GM12878 (cell line): ENCODE measurements around the gene TMEM237. TPM values are rescaled to one million over a fixed set of nuclear protein-coding genes. Genes with fewer than 3 reads are reported as not detected.

Experiments used
- ATAC-seq: fragments of 200-7000 bp; cut with Tn5 transposase; 3 replicates; pipeline ENCODE4 v1.9.1; 2020; ENCODE audit warnings: mild to moderate bottlenecking, moderate library complexity
- BruUV-seq: library from RNA; stranded (reverse); fragments of 400-500 nt; replicated peaks from 2 replicates; lab custom pipeline; 2021; lab: Mats Ljungman, UMichigan
- CTCF ChIA-PET: fragments of 300-600 bp; sonication (Branson Sonifier 250); formaldehyde crosslinking; extraction: SDS; loops from one replicate; lab custom pipeline; 2021; ENCODE audit warnings: inconsistent platforms; lab: Yijun Ruan, JAX
- POLR2A ChIA-PET: fragments of 350-600 bp; formaldehyde crosslinking; extraction: SDS; loops from one replicate; lab custom pipeline; 2021; ENCODE audit warnings: inconsistent platforms; lab: Charles Lee
- RAD21 ChIA-PET: fragments of 300-600 bp; sonication (Branson Sonifier 250); formaldehyde crosslinking; loops from one replicate; lab custom pipeline; 2023; ENCODE audit warnings: antibody characterized with exemption; ENCODE audit not compliant: unreplicated experiment; lab: Charles Lee
- SMC1A ChIA-PET: fragments of 300-600 bp; sonication (Branson Sonifier 250); formaldehyde crosslinking; loops from one replicate; lab custom pipeline; 2023; ENCODE audit not compliant: unreplicated experiment, uncharacterized antibody; lab: Charles Lee
- DNase-seq: peaks from one replicate; pipeline ENCODE4 v3.0.0-alpha.2; 2011; ENCODE audit warnings: low read depth, low spot score
- FAIRE-seq: peaks from 3 replicates; lab custom pipeline; 2011; peaks lifted over from hg19 to GRCh38; lab: Jason Lieb, UNC
- H2AFZ ChIP-seq: 2 replicates; pipeline ENCODE4 v1.6.0; 2011; ENCODE audit warnings: low read depth, low read length, control low read depth; ENCODE audit not compliant: control insufficient read depth
- H3K27ac ChIP-seq: 2 replicates; pipeline ENCODE4 v1.5.1; 2011; ENCODE audit warnings: control low read depth; ENCODE audit not compliant: control insufficient read depth, insufficient read depth
- H3K27me3 ChIP-seq, 2 experiments: replicated peaks in 1 of 2; 2 replicates each; pipeline versions ENCODE4 v1.6.0 to v1.6.1; 2011; ENCODE audit warnings: low read length in 1 of 2; ENCODE audit not compliant: control insufficient read depth in 2 of 2, insufficient read depth in 2 of 2
- H3K36me3 ChIP-seq, 2 experiments: 2 replicates each; pipeline ENCODE4 v1.5.1; 2011; ENCODE audit warnings: low read length in 1 of 2; ENCODE audit not compliant: control insufficient read depth in 2 of 2, insufficient read depth in 2 of 2
- H3K4me1 ChIP-seq: 2 replicates; pipeline ENCODE4 v1.6.1; 2011; ENCODE audit warnings: mild to moderate bottlenecking, low read length, moderate library complexity, mixed read lengths; ENCODE audit not compliant: control insufficient read depth, insufficient read depth
- H3K4me2 ChIP-seq: 2 replicates; pipeline ENCODE4 v1.6.0; 2011; ENCODE audit warnings: control low read depth; ENCODE audit not compliant: control insufficient read depth, insufficient read depth
- H3K4me3 ChIP-seq: fragments of 200-600 bp; sonication (generic); 2 replicates; pipeline ENCODE4 v1.5.1; 2016
- H3K79me2 ChIP-seq: 2 replicates; pipeline ENCODE4 v1.6.0; 2011; ENCODE audit warnings: low read length; ENCODE audit not compliant: control insufficient read depth, insufficient read depth
- H3K9ac ChIP-seq: 2 replicates; pipeline ENCODE4 v1.8.0; 2011; ENCODE audit warnings: low read length, control low read depth, mixed read lengths; ENCODE audit not compliant: control insufficient read depth, insufficient read depth
- H3K9me3 ChIP-seq: replicated peaks from 3 replicates; pipeline ENCODE4 v1.5.1; 2011; ENCODE audit warnings: mild to moderate bottlenecking, low read length; ENCODE audit not compliant: control insufficient read depth, insufficient read depth
- H4K20me1 ChIP-seq: 2 replicates; pipeline ENCODE4 v1.6.0; 2011; ENCODE audit not compliant: control insufficient read depth, insufficient read depth
- CBFB ChIP-seq: IDR thresholded peaks from 2 replicates; pipeline ENCODE4 v1.6.1; 2016; ENCODE audit warnings: antibody characterized with exemption, low read depth
- FOXK2 ChIP-seq: fragments of 450-650 bp; IDR thresholded peaks from 2 replicates; pipeline ENCODE4 v1.6.1; 2017; ENCODE audit warnings: mild to moderate bottlenecking, moderate library complexity
- HSF1 ChIP-seq: fragments of 150-350 bp; IDR thresholded peaks from 2 replicates; pipeline ENCODE4 v1.6.1; 2014; ENCODE audit warnings: mild to moderate bottlenecking, low read depth, low read length
- NFYA ChIP-seq: IDR thresholded peaks from 2 replicates; pipeline ENCODE4 v1.6.1; 2011; ENCODE audit warnings: low read depth, mild to moderate bottlenecking, low read length, improper control_type of control experiment, borderline replicate concordance
- NRF1 ChIP-seq: conservative IDR thresholded peaks from 2 replicates; pipeline ENCODE4 v1.6.1; 2011; ENCODE audit warnings: mild to moderate bottlenecking, low read depth, low read length, improper control_type of control experiment
- RAD21 ChIP-seq: IDR thresholded peaks from 2 replicates; pipeline ENCODE4 v1.6.1; 2011; ENCODE audit warnings: mild to moderate bottlenecking, low read depth, low read length, moderate library complexity; ENCODE audit not compliant: insufficient read depth
- RELA ChIP-seq: fragments of 450-650 bp; IDR thresholded peaks from 2 replicates; pipeline ENCODE4 v1.8.0; 2014; ENCODE audit warnings: borderline replicate concordance; ENCODE audit not compliant: partially characterized antibody
- SMC3 ChIP-seq: IDR thresholded peaks from 2 replicates; pipeline ENCODE4 v1.6.1; 2011; ENCODE audit warnings: low read length, improper control_type of control experiment, borderline replicate concordance
- WGBS: methylation state at CpG from one replicate; pipeline ENCODE4 v1.1.6; 2016; ENCODE audit warnings: low lambda C conversion rate; ENCODE audit not compliant: insufficient replicate concordance, insufficient coverage; ENCODE audit errors: missing lambda C conversion rate; 5-methylcytosine and 5-hydroxymethylcytosine counted together
- in situ Hi-C: fragments of 300-500 bp; cut with MboI; formaldehyde crosslinking; loops from 9 replicates; pipeline ENCODE4 v1.14.3; 2018; ENCODE audit warnings: mixed read lengths
- intact Hi-C: fragments of 100-400 bp; cut with micrococcal nuclease; formaldehyde crosslinking; loops from one replicate; pipeline ENCODE4 v1.14.2; 2022; ENCODE audit not compliant: unreplicated experiment
- polyA plus RNA-seq, 11 experiments: library from polyadenylated mRNA; depleted of rRNA in 4 of 11; unstranded in 6 of 11; stranded (reverse) in 5 of 11; fragments of >200 nt; fragmentation: Nextera tagmentation in 4 of 11; fragmentation: Illumina TruSeq in 1 of 11; extraction: Ambion mirVana in 4 of 11; extraction: Trizol in 1 of 11; gene quantifications; 1 replicate in 1 of 11; 2 replicates in 10 of 11; pipeline versions ENCODE4 v1.2.1 to v1.2.3, GENCODE V29; 2011 to 2016; ENCODE audit warnings: inconsistent platforms in 2 of 11, missing spikeins in 2 of 11, low read depth in 1 of 11
- total RNA-seq, 4 experiments: library from RNA; depleted of rRNA in 3 of 4; stranded (reverse); fragments of >200 nt in 3 of 4; fragmentation: Illumina TruSeq in 1 of 4; extraction: Trizol in 1 of 4; gene quantifications; 2 replicates each; pipeline versions ENCODE4 v1.2.1 to v1.2.3, GENCODE V29; 2013 to 2021
- TF ChIP-seq, protein P1 (sequence below): fragments of 450-650 bp; formaldehyde crosslinking; IDR thresholded peaks from 2 replicates; pipeline ENCODE4 v1.4.0; 2020; ENCODE audit warnings: mild to moderate bottlenecking, moderate library complexity
- TF ChIP-seq, protein P2 (sequence below): fragments of 450-650 bp; IDR thresholded peaks from 2 replicates; pipeline ENCODE4 v1.6.1; 2018; ENCODE audit warnings: mild to moderate bottlenecking, low read depth, moderate library complexity; ENCODE audit not compliant: partially characterized antibody

The TMEM237 gene
- total and polyA plus RNA-seq, 10 of the 15 experiments (the other 5 are each of a cell fraction or from before 2014, with no cell fraction given): 15.0 to 43.7 (median 29.3) TPM

DNA sequence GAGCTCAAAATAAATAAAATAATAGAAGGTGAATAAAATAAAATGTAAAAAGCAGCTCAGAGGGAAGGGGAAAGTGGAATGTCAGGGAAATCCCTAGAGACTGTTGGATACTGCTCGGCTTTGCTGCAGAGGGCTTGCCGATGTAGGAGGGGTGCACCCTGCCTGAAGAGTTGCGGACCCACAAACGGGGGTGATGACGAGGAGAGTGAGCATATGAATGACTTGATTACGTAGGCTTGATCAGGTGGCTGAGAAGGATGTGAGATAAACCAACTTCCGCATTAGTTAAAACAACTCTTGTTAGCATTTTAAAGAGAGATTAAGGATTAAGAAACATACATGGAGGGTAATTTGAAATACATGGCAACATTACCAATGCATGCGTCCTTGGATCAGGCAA lies 21.0 kb upstream of the TMEM237 start:
- Histone ChIP-seq H3K27ac (no peak overlapping the region), H3K36me3 (no peaks in the 10 kb centered on the region), H3K9me3 (no peaks in the 10 kb centered on the region), H3K4me1 (no peaks in the 10 kb centered on the region), H3K4me2 (no peak overlapping the region), H3K4me3 (no peak overlapping the region), H2AFZ (no peak overlapping the region), H3K79me2 (no peaks in the 10 kb centered on the region), H3K27me3 (no peaks in the 10 kb centered on the region), H4K20me1 (no peaks in the 10 kb centered on the region), H3K9ac (no peak overlapping the region)
- FAIRE-seq (no peak), DNase-seq (no peak), ATAC-seq (no peak)
- TF ChIP-seq CBFB (no peak), NFYA (no peak), FOXK2 (no peak), SMC3 (no peak), HSF1 (no peak), RELA (no peak), NRF1 (no peak), RAD21 (no peak)
- TF ChIP-seq, protein P1, sequence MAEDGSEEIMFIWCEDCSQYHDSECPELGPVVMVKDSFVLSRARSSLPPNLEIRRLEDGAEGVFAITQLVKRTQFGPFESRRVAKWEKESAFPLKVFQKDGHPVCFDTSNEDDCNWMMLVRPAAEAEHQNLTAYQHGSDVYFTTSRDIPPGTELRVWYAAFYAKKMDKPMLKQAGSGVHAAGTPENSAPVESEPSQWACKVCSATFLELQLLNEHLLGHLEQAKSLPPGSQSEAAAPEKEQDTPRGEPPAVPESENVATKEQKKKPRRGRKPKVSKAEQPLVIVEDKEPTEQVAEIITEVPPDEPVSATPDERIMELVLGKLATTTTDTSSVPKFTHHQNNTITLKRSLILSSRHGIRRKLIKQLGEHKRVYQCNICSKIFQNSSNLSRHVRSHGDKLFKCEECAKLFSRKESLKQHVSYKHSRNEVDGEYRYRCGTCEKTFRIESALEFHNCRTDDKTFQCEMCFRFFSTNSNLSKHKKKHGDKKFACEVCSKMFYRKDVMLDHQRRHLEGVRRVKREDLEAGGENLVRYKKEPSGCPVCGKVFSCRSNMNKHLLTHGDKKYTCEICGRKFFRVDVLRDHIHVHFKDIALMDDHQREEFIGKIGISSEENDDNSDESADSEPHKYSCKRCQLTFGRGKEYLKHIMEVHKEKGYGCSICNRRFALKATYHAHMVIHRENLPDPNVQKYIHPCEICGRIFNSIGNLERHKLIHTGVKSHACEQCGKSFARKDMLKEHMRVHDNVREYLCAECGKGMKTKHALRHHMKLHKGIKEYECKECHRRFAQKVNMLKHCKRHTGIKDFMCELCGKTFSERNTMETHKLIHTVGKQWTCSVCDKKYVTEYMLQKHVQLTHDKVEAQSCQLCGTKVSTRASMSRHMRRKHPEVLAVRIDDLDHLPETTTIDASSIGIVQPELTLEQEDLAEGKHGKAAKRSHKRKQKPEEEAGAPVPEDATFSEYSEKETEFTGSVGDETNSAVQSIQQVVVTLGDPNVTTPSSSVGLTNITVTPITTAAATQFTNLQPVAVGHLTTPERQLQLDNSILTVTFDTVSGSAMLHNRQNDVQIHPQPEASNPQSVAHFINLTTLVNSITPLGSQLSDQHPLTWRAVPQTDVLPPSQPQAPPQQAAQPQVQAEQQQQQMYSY (CRISPR knock-in tag): no peak
- TF ChIP-seq, protein P2, sequence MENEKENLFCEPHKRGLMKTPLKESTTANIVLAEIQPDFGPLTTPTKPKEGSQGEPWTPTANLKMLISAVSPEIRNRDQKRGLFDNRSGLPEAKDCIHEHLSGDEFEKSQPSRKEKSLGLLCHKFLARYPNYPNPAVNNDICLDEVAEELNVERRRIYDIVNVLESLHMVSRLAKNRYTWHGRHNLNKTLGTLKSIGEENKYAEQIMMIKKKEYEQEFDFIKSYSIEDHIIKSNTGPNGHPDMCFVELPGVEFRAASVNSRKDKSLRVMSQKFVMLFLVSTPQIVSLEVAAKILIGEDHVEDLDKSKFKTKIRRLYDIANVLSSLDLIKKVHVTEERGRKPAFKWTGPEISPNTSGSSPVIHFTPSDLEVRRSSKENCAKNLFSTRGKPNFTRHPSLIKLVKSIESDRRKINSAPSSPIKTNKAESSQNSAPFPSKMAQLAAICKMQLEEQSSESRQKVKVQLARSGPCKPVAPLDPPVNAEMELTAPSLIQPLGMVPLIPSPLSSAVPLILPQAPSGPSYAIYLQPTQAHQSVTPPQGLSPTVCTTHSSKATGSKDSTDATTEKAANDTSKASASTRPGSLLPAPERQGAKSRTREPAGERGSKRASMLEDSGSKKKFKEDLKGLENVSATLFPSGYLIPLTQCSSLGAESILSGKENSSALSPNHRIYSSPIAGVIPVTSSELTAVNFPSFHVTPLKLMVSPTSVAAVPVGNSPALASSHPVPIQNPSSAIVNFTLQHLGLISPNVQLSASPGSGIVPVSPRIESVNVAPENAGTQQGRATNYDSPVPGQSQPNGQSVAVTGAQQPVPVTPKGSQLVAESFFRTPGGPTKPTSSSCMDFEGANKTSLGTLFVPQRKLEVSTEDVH: no peak
- SMC1A ChIA-PET: interaction anchor here (1.1 kb wide), 1 partner anchor 13 kb away, joined by 3 read pairs; no protein-coding TSS in a partner anchor
- POLR2A ChIA-PET: no interaction called here
- RAD21 ChIA-PET: no interaction called here
- BruUV-seq: no TSS peak
- CTCF ChIA-PET: interaction anchor here (0.7 to 0.8 kb wide), 2 partner anchors 13 to 16 kb away, joined by 3 read pairs; no protein-coding TSS in a partner anchor
- in situ Hi-C loops: loop anchor here (10.0 kb wide), 1 partner anchor 520 kb away; no protein-coding TSS in a partner anchor
- intact Hi-C loops: no loop called here
- 47% methylated on average over 8 of the region's 8 CpGs for WGBS
